Ovary (tissue), 3 donors: ENCODE data around the gene RHOU.

Experiments used
- POLR2A ChIP-seq: fragments of 450-650 bp; IDR thresholded peaks from one replicate; pipeline ENCODE4 v1.6.1; 2017; ENCODE audit warnings: antibody characterized with exemption, mild to moderate bottlenecking, moderate library complexity
- TF ChIP-seq, protein P1 (sequence below), 3 donors: fragments of 450-650 bp in 2 of 3; fragments of 200-600 bp in 1 of 3; IDR thresholded peaks; one replicate each; pipeline versions ENCODE4 v1.5.1 to v1.8.0; 2016 to 2022; ENCODE audit warnings: antibody characterized with exemption in 3 of 3, mild to moderate bottlenecking in 1 of 3
- donor health status: DM: no; HTN: no; CAD: no.

DNA sequence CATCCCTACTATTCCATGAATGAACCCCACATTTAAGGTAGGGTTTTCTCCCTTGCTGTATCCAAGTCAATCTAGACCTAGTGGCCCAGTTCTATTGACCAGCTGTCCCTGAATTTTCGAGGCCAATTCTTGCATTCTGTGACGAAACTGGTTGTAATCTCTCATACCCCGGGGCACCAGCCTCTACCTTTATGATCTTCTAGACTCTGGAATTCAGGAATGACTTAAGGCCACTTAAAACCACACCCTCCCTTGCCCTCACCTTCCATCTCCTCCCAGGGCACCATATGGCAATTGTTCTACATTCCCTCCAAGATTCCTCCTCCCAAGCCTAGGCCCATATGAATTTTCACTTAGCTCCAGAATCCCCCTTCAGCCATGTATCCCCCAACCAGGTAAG, 48.9 kb downstream of the RHOU start:
- TF ChIP-seq, protein P1, sequence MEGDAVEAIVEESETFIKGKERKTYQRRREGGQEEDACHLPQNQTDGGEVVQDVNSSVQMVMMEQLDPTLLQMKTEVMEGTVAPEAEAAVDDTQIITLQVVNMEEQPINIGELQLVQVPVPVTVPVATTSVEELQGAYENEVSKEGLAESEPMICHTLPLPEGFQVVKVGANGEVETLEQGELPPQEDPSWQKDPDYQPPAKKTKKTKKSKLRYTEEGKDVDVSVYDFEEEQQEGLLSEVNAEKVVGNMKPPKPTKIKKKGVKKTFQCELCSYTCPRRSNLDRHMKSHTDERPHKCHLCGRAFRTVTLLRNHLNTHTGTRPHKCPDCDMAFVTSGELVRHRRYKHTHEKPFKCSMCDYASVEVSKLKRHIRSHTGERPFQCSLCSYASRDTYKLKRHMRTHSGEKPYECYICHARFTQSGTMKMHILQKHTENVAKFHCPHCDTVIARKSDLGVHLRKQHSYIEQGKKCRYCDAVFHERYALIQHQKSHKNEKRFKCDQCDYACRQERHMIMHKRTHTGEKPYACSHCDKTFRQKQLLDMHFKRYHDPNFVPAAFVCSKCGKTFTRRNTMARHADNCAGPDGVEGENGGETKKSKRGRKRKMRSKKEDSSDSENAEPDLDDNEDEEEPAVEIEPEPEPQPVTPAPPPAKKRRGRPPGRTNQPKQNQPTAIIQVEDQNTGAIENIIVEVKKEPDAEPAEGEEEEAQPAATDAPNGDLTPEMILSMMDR (IDR thresholded peaks at IDR 0.05): no peak
- TF ChIP-seq POLR2A: no peak
